SK-N-SH (cell line): Measurements from ENCODE around the gene ADAMTS15. TPM values are rescaled to one million over a fixed set of nuclear protein-coding genes. Genes with fewer than 3 reads are reported as not detected.

ENCODE experiments used
- CTCF ChIA-PET: fragments of 300-600, 350-600 bp; formaldehyde crosslinking; extraction: SDS; loops from one replicate; lab custom pipeline; 2021; lab: Yijun Ruan, JAX
- POLR2A ChIA-PET: fragments of 350-600 bp; sonication (Branson Sonifier 250); formaldehyde crosslinking; extraction: SDS; loops from one replicate; lab custom pipeline; 2020; ENCODE audit warnings: antibody characterized with exemption, inconsistent platforms; lab: Yijun Ruan, JAX
- DNase-seq: peaks from one replicate; pipeline ENCODE4 v3.0.0; 2012
- H2AFZ ChIP-seq: fragments of 200-600 bp; sonication (generic); 2 replicates; pipeline ENCODE4 v1.8.1; 2016; ENCODE audit warnings: antibody characterized with exemption, mild to moderate bottlenecking, low read depth
- H3F3A ChIP-seq: fragments of 200-600 bp; sonication (generic); replicated peaks from 2 replicates; pipeline ENCODE3; 2016; ENCODE audit warnings: antibody characterized with exemption, mild to moderate bottlenecking; ENCODE audit not compliant: insufficient read depth
- H3K27ac ChIP-seq, 2 experiments: fragments of 200-500 bp in 1 of 2; fragments of 200-600 bp in 1 of 2; sonication (Bioruptor generic) in 1 of 2; sonication (generic), shearing (Covaris generic) in 1 of 2; 2 replicates each; pipeline versions ENCODE4 v1.5.1 to v1.6.1; 2014 to 2016; ENCODE audit warnings: low read depth in 2 of 2, inconsistent platforms in 1 of 2, low read length in 1 of 2, mild to moderate bottlenecking in 1 of 2, mixed read lengths in 1 of 2
- H3K27me3 ChIP-seq: fragments of 200-600 bp; sonication (generic), shearing (Covaris generic); 2 replicates; pipeline ENCODE4 v1.6.1; 2016; ENCODE audit warnings: mixed run types; ENCODE audit not compliant: insufficient read depth
- H3K36me3 ChIP-seq, 2 experiments: fragments of 200-500 bp in 1 of 2; fragments of 200-600 bp in 1 of 2; sonication (Bioruptor generic) in 1 of 2; sonication (generic) in 1 of 2; replicated peaks in 1 of 2; 2 replicates each; pipeline versions ENCODE3 to v1.5.1; 2014 to 2016; ENCODE audit warnings: low read length in 1 of 2, mild to moderate bottlenecking in 1 of 2; ENCODE audit not compliant: insufficient read depth in 2 of 2, control insufficient read depth in 1 of 2
- H3K4me1 ChIP-seq, 2 experiments: fragments of 200-500 bp in 1 of 2; fragments of 200-600 bp in 1 of 2; sonication (Bioruptor generic) in 1 of 2; sonication (generic), shearing (Covaris generic) in 1 of 2; 2 replicates each; pipeline versions ENCODE4 v1.5.1 to v1.6.1; 2014 to 2016; ENCODE audit warnings: low read depth in 1 of 2, low read length in 1 of 2, mixed run types in 1 of 2; ENCODE audit not compliant: insufficient read depth in 2 of 2, control insufficient read depth in 1 of 2
- H3K4me2 ChIP-seq: fragments of 200-600 bp; sonication (generic), shearing (Covaris generic); 2 replicates; pipeline ENCODE4 v1.6.1; 2017; ENCODE audit warnings: mixed run types
- H3K4me3 ChIP-seq, 2 experiments: fragments of 200-500 bp in 1 of 2; fragments of 200-600 bp in 1 of 2; sonication (Bioruptor generic) in 1 of 2; sonication (generic), shearing (Covaris generic) in 1 of 2; 2 replicates each; pipeline versions ENCODE4 v1.5.1 to v1.8.1; 2014 to 2016; ENCODE audit warnings: low read depth in 2 of 2, inconsistent platforms in 1 of 2, low read length in 1 of 2, mild to moderate bottlenecking in 1 of 2, mixed read lengths in 1 of 2, moderate library complexity in 1 of 2
- H3K79me2 ChIP-seq: fragments of 200-600 bp; sonication (generic); 2 replicates; pipeline ENCODE4 v1.8.1; 2017; ENCODE audit warnings: mild to moderate bottlenecking; ENCODE audit not compliant: insufficient read depth
- H3K9ac ChIP-seq: fragments of 200-600 bp; sonication (generic); 2 replicates; pipeline ENCODE4 v1.6.1; 2017; ENCODE audit warnings: mixed run types
- H3K9me2 ChIP-seq: fragments of 200-600 bp; sonication (generic); 2 replicates; pipeline ENCODE4 v1.6.1; 2017; ENCODE audit warnings: mixed run types
- H3K9me3 ChIP-seq: fragments of 200-600 bp; sonication (generic); 2 replicates; pipeline ENCODE4 v1.6.1; 2017; ENCODE audit warnings: mixed run types, mild to moderate bottlenecking, moderate library complexity
- H4K20me1 ChIP-seq: fragments of 200-600 bp; sonication (generic); 2 replicates; pipeline ENCODE4 v1.6.1; 2017; ENCODE audit warnings: mild to moderate bottlenecking, mixed run types; ENCODE audit not compliant: insufficient read depth
- FOXJ3 ChIP-seq: sonication (generic); formaldehyde crosslinking; IDR thresholded peaks from 2 replicates; pipeline ENCODE4 v1.5.1; 2020; ENCODE audit warnings: mild to moderate bottlenecking, missing genetic modification reagents
- JUND ChIP-seq: IDR thresholded peaks from 2 replicates; pipeline ENCODE4 v1.4.0; 2012
- TAF1 ChIP-seq: IDR thresholded peaks from 2 replicates; pipeline ENCODE4 v1.6.1; 2012; ENCODE audit warnings: low read depth, mild to moderate bottlenecking, low read length, moderate library complexity, borderline replicate concordance
- TCF12 ChIP-seq: IDR thresholded peaks from 2 replicates; pipeline ENCODE4 v1.4.0; 2012
- TEAD4 ChIP-seq: IDR thresholded peaks from 2 replicates; pipeline ENCODE4 v1.4.0; 2012; ENCODE audit warnings: mild to moderate bottlenecking, borderline replicate concordance; ENCODE audit not compliant: insufficient read depth
- YY1 ChIP-seq: IDR thresholded peaks from 2 replicates; pipeline ENCODE4 v1.4.0; 2012; ENCODE audit warnings: low read depth, mild to moderate bottlenecking
- WGBS: methylation state at CpG from one replicate; pipeline ENCODE4 v1.1.6; 2017; ENCODE audit warnings: low lambda C conversion rate; 5-methylcytosine and 5-hydroxymethylcytosine counted together
- polyA plus RNA-seq, 3 experiments: library from polyadenylated mRNA; depleted of rRNA; stranded (reverse); fragments of >200 nt; gene quantifications; 2 replicates each; pipeline ENCODE4 v1.2.3, GENCODE V29; 2012
- TF ChIP-seq, protein P1 (sequence below): fragments of 150-350 bp; IDR thresholded peaks from 2 replicates; pipeline ENCODE4 v1.6.1; 2017; ENCODE audit warnings: antibody characterized with exemption, low read length, low read depth, borderline replicate concordance
- TF ChIP-seq, protein P2 (sequence below): fragments of 150-350 bp; IDR thresholded peaks from 2 replicates; pipeline ENCODE4 v1.6.1; 2016; ENCODE audit warnings: mild to moderate bottlenecking, low read depth, low read length
- TF ChIP-seq, protein P3 (sequence below): IDR thresholded peaks from 2 replicates; pipeline ENCODE4; 2012
- TF ChIP-seq, protein P4 (sequence below): IDR thresholded peaks from 2 replicates; pipeline ENCODE4 v1.4.0; 2012; ENCODE audit warnings: low read depth, borderline replicate concordance
- TF ChIP-seq, protein P5 (sequence below): IDR thresholded peaks from 2 replicates; pipeline ENCODE4 v1.6.1; 2012; ENCODE audit warnings: mild to moderate bottlenecking, low read depth, low read length, moderate library complexity

Gene ADAMTS15
- polyA plus RNA-seq, 1 of the 3 experiments (the other 2 are of a cell fraction) = 1.1 TPM

DNA sequence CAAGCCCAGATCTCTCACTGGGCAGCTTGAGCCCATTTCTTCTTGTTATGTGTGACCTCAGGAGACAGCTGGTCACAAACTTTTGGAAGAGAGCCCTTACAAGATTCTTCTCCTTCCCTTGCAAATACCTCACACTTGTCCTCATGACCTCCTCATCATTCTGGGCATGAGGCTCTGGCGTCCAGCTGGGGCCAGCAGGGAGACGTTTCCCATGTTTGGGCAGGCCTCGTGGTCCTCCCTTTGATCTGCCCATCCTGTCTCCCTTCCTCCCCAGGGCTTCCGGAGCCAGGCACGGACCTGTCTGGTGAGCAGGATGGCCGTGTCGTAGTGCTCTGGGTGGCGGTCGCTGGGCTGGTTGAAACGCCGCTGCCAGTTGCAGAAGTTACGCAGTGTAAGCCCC, 29.7 kb upstream of the ADAMTS15 start:
- H3K4me3 ChIP-seq = no peak overlapping the region
- ChIA-PET CTCF (interaction anchor here (1.3 to 3.2 kb wide), 3 partner anchors 10 to 443 kb away, joined by 3 to 14 read pairs (median 8); partner anchors contain the start of gene ADAMTS8), POLR2A (no interaction called here)
- H4K20me1 ChIP-seq = no peaks in the 10 kb centered on the region
- H3K27ac ChIP-seq = no peak overlapping the region
- no peaks in the 10 kb centered on the region for H3K4me1 ChIP-seq
- TF ChIP-seq, protein P1, sequence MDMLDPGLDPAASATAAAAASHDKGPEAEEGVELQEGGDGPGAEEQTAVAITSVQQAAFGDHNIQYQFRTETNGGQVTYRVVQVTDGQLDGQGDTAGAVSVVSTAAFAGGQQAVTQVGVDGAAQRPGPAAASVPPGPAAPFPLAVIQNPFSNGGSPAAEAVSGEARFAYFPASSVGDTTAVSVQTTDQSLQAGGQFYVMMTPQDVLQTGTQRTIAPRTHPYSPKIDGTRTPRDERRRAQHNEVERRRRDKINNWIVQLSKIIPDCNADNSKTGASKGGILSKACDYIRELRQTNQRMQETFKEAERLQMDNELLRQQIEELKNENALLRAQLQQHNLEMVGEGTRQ = no peak
- TF ChIP-seq YY1 (no peak), FOXJ3 (CRISPR knock-in tag) (no peak), TAF1 (no peak), JUND (no peak), TEAD4 (no peak), TCF12 (no peak)
- TF ChIP-seq, protein P2, sequence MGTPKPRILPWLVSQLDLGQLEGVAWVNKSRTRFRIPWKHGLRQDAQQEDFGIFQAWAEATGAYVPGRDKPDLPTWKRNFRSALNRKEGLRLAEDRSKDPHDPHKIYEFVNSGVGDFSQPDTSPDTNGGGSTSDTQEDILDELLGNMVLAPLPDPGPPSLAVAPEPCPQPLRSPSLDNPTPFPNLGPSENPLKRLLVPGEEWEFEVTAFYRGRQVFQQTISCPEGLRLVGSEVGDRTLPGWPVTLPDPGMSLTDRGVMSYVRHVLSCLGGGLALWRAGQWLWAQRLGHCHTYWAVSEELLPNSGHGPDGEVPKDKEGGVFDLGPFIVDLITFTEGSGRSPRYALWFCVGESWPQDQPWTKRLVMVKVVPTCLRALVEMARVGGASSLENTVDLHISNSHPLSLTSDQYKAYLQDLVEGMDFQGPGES = no peak
- TF ChIP-seq, protein P3, sequence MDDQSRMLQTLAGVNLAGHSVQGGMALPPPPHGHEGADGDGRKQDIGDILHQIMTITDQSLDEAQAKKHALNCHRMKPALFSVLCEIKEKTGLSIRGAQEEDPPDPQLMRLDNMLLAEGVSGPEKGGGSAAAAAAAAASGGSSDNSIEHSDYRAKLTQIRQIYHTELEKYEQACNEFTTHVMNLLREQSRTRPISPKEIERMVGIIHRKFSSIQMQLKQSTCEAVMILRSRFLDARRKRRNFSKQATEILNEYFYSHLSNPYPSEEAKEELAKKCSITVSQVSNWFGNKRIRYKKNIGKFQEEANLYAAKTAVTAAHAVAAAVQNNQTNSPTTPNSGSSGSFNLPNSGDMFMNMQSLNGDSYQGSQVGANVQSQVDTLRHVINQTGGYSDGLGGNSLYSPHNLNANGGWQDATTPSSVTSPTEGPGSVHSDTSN = no peak
- TF ChIP-seq, protein P4, sequence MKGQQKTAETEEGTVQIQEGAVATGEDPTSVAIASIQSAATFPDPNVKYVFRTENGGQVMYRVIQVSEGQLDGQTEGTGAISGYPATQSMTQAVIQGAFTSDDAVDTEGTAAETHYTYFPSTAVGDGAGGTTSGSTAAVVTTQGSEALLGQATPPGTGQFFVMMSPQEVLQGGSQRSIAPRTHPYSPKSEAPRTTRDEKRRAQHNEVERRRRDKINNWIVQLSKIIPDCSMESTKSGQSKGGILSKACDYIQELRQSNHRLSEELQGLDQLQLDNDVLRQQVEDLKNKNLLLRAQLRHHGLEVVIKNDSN = no peak
- TF ChIP-seq, protein P5, sequence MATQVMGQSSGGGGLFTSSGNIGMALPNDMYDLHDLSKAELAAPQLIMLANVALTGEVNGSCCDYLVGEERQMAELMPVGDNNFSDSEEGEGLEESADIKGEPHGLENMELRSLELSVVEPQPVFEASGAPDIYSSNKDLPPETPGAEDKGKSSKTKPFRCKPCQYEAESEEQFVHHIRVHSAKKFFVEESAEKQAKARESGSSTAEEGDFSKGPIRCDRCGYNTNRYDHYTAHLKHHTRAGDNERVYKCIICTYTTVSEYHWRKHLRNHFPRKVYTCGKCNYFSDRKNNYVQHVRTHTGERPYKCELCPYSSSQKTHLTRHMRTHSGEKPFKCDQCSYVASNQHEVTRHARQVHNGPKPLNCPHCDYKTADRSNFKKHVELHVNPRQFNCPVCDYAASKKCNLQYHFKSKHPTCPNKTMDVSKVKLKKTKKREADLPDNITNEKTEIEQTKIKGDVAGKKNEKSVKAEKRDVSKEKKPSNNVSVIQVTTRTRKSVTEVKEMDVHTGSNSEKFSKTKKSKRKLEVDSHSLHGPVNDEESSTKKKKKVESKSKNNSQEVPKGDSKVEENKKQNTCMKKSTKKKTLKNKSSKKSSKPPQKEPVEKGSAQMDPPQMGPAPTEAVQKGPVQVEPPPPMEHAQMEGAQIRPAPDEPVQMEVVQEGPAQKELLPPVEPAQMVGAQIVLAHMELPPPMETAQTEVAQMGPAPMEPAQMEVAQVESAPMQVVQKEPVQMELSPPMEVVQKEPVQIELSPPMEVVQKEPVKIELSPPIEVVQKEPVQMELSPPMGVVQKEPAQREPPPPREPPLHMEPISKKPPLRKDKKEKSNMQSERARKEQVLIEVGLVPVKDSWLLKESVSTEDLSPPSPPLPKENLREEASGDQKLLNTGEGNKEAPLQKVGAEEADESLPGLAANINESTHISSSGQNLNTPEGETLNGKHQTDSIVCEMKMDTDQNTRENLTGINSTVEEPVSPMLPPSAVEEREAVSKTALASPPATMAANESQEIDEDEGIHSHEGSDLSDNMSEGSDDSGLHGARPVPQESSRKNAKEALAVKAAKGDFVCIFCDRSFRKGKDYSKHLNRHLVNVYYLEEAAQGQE = no peak
- 80% methylated on average over 10 of the region's 12 CpGs for WGBS
- H3K27me3 ChIP-seq = peaks cover 10% of the 10 kb centered on the region; the same call in 1 of the 2 replicates
- H3F3A ChIP-seq = peaks cover 2% of the 10 kb centered on the region
- no peaks in the 10 kb centered on the region for H3K79me2 ChIP-seq
- H3K9ac ChIP-seq = no peak overlapping the region
- no peak for DNase-seq
- no peak overlapping the region for H2AFZ ChIP-seq
- no peaks in the 10 kb centered on the region for H3K9me3 ChIP-seq
- no peaks in the 10 kb centered on the region for H3K36me3 ChIP-seq
- H3K9me2 ChIP-seq = no peaks in the 10 kb centered on the region
- H3K4me2 ChIP-seq = no peak overlapping the region
